ENCODE measurements around the gene MKKS. TPM values are rescaled to one million over a fixed set of nuclear protein-coding genes. Genes with fewer than 3 reads are reported as not detected.

MKKS gene
- total and polyA plus RNA-seq, 2 of the 13 experiments (the other 11 are each of a cell fraction or from before 2014, with no cell fraction given): 26.7 to 34.5 TPM

GRCh38 chr20:10433623-10434466, at the start of gene MKKS (continued):
- TF ChIP-seq ZBTB40 (IDR thresholded peaks at IDR 0.05) (no peak), ZBTB40 (CRISPR knock-in tag; IDR thresholded peaks at IDR 0.05) (peak; percentile 93; the same call in 1 of the 2 replicates), CENPBD1 (CRISPR knock-in tag; IDR thresholded peaks at IDR 0.05; ENCODE audit: borderline replicate concordance, low read depth) (no peak), ZNF121 (CRISPR knock-in tag; IDR thresholded peaks at IDR 0.05) (no peak), ZNF674 (CRISPR knock-in tag; IDR thresholded peaks at IDR 0.05; ENCODE audit: low read depth) (0 out of 2 replicates have a peak, but pooled peaks have one; percentile 87), ZFP36 (IDR thresholded peaks at IDR 0.05; ENCODE audit: borderline replicate concordance, low read depth, low read length, partially characterized antibody) (no peak), ZC3H4 (CRISPR knock-in tag; IDR thresholded peaks at IDR 0.05; ENCODE audit: borderline replicate concordance) (no peak), MTA1 (CRISPR knock-in tag; IDR thresholded peaks at IDR 0.05; ENCODE audit: borderline replicate concordance) (peak; percentile 76; the same call in 1 of the 2 replicates), ATRX (CRISPR knock-in tag; IDR thresholded peaks at IDR 0.05; ENCODE audit: borderline replicate concordance) (no peak), ZNF136 (CRISPR knock-in tag; IDR thresholded peaks at IDR 0.05; ENCODE audit: low read depth) (0 out of 2 replicates have a peak, but pooled peaks have one; percentile 45), THAP9 (CRISPR knock-in tag; IDR thresholded peaks at IDR 0.05; ENCODE audit: borderline replicate concordance) (peak; percentile 97), ZNF841 (CRISPR knock-in tag; IDR thresholded peaks at IDR 0.05; ENCODE audit: borderline replicate concordance) (peak; percentile 87), SRSF4 (IDR thresholded peaks at IDR 0.05; ENCODE audit: low read depth, low read length, poor library complexity, severe bottlenecking) (peak; percentile 59), AKAP8 (CRISPR knock-in tag; IDR thresholded peaks at IDR 0.05) (no peak), FOSL2 (CRISPR knock-in tag; IDR thresholded peaks at IDR 0.05) (peak; percentile 47), NR3C1 (CRISPR knock-in tag; IDR thresholded peaks at IDR 0.05) (peak; percentile 89; the same call in 1 of the 2 replicates)

Data from HepG2 (cell line).